Mucosa of descending colon (tissue), 3 donors: ENCODE data around the gene C20orf96. TPM values are rescaled to one million over a fixed set of nuclear protein-coding genes. Genes with fewer than 3 reads are reported as not detected.

ENCODE experiments used
- ATAC-seq: fragments of 200-7000 bp; cut with Tn5 transposase; one replicate; pipeline ENCODE4 v1.9.1; 2020; ENCODE audit warnings: mild to moderate bottlenecking, moderate library complexity
- DNase-seq, 3 donors: peaks; one replicate each; pipeline ENCODE4 v3.0.0-alpha.2; 2020
- H3K36me3 ChIP-seq: fragments of 200-600 bp; one replicate; pipeline ENCODE4 v1.8.0; 2021; ENCODE audit warnings: low read depth, mild to moderate bottlenecking
- H3K4me1 ChIP-seq: fragments of 200-600 bp; one replicate; pipeline ENCODE4 v1.8.0; 2021; ENCODE audit warnings: low read depth, mild to moderate bottlenecking
- H3K4me3 ChIP-seq: fragments of 200-600 bp; one replicate; pipeline ENCODE4 v1.8.0; 2021; ENCODE audit warnings: mild to moderate bottlenecking
- H3K9me3 ChIP-seq: fragments of 200-600 bp; one replicate; pipeline ENCODE4 v1.8.0; 2021; ENCODE audit warnings: mild to moderate bottlenecking
- CTCF ChIP-seq: fragments of 200-600 bp; IDR thresholded peaks from one replicate; pipeline ENCODE4 v1.8.0; 2022; ENCODE audit warnings: antibody characterized with exemption, mild to moderate bottlenecking
- intact Hi-C, 2 donors: fragments of 100-400 bp; cut with DNase I in 1 of 2; cut with micrococcal nuclease in 1 of 2; formaldehyde crosslinking; loops; one replicate each; pipeline versions ENCODE4 v1.11.0 to v1.11.1; 2022; cut with DNase I, micrococcal nuclease
- total RNA-seq, 3 donors: library from RNA; stranded (reverse); fragmentation: NEBNext Ultra II Directional in 2 of 3; extraction: Animal tissue kit (Norgen Biotek cat#: 25700) in 2 of 3; gene quantifications; one replicate each; pipeline versions ENCODE4 v1.2.1 to v1.2.4, GENCODE V29; 2021 to 2023
- donor health status: DM: no; HTN: no; CAD: no; lungs with moderate emphysema.
- donor health status: DM: no; HTN: no; CAD: no.
- donor health status: DM: no; HTN: yes; CAD: no.

The C20orf96 gene
- total RNA-seq, 3 donors from 2014 or later: 6.8 to 12.1 (median 11.3) TPM

- intact Hi-C loops: no loop called here
- Histone ChIP-seq H3K36me3 (no peaks in the 10 kb centered on the region), H3K4me3 (no peak overlapping the region), H3K9me3 (no peaks in the 10 kb centered on the region), H3K4me1 (no peaks in the 10 kb centered on the region)
- TF ChIP-seq CTCF: no peak
- DNase-seq: no peak
- no peak for ATAC-seq
Measured at GRCh38 chr20:313948-314347, 23.4 kb upstream of the C20orf96 start.

GRCh38 chr20:313402-313801, 22.9 kb upstream of the C20orf96 start:
- ATAC-seq (no peak), DNase-seq (no peak)
- no peak for TF ChIP-seq CTCF
- Histone ChIP-seq H3K4me1 (no peaks in the 10 kb centered on the region), H3K4me3 (no peak overlapping the region), H3K9me3 (no peaks in the 10 kb centered on the region), H3K36me3 (no peaks in the 10 kb centered on the region)
- intact Hi-C loops: no loop called here

- Histone ChIP-seq H3K4me3 (no peak overlapping the region), H3K4me1 (no peaks in the 10 kb centered on the region), H3K9me3 (no peaks in the 10 kb centered on the region), H3K36me3 (no peaks in the 10 kb centered on the region)
- ATAC-seq: no peak
- no peak for TF ChIP-seq CTCF
- intact Hi-C loops: no loop called here
- no peak for DNase-seq
Measured at GRCh38 chr20:312866-313265, 22.3 kb upstream of the C20orf96 start.

GRCh38 chr20:312067-312466, 21.5 kb upstream of the C20orf96 start:
- no peak for TF ChIP-seq CTCF
- intact Hi-C loops: no loop called here
- Histone ChIP-seq H3K4me3 (no peak overlapping the region), H3K36me3 (no peaks in the 10 kb centered on the region), H3K9me3 (no peaks in the 10 kb centered on the region), H3K4me1 (no peaks in the 10 kb centered on the region)
- ATAC-seq (no peak), DNase-seq (no peak)

- intact Hi-C loops: no loop called here
- ATAC-seq (no peak), DNase-seq (no peak)
Measured at GRCh38 chr20:311609-312008, 21.1 kb upstream of the C20orf96 start.

More at GRCh38 chr20:311609-312008, 21.1 kb upstream of the C20orf96 start:
- no peak for TF ChIP-seq CTCF
- H3K36me3 ChIP-seq: no peaks in the 10 kb centered on the region
- no peak overlapping the region for H3K4me3 ChIP-seq
- H3K4me1 ChIP-seq: no peaks in the 10 kb centered on the region
- no peaks in the 10 kb centered on the region for H3K9me3 ChIP-seq
